Tibial artery (tissue), 4 donors: ENCODE measurements around the gene MAP1LC3C.
"Not testable (repeated sequence)": the region's sequence is repeated elsewhere in the genome, so short reads cannot be mapped to it uniquely, and the experiment has no call there.

ENCODE experiments used
- DNase-seq, 2 donors: peaks; one replicate each; pipeline ENCODE4 v3.0.0-alpha.2; 2019
- H3K27ac ChIP-seq, 2 donors: fragments of 200-600 bp; sonication (generic) in 1 of 2; 1 replicate in 1 of 2; 2 replicates in 1 of 2; pipeline ENCODE4 v1.5.1; 2018 to 2019; ENCODE audit warnings: mild to moderate bottlenecking in 1 of 2
- H3K27me3 ChIP-seq, 2 donors: fragments of 200-600 bp; sonication (generic) in 1 of 2; one replicate each; pipeline versions ENCODE4 v1.5.1 to v1.6.0; 2016 to 2019
- H3K36me3 ChIP-seq, 3 donors: fragments of 200-600 bp; sonication (generic) in 2 of 3; one replicate each; pipeline ENCODE4 v1.5.1; 2016 to 2019; ENCODE audit warnings: mild to moderate bottlenecking in 2 of 3
- H3K4me1 ChIP-seq, 4 donors: fragments of 200-600 bp; sonication (generic) in 2 of 4; 1 replicate in 3 of 4; 2 replicates in 1 of 4; pipeline ENCODE4 v1.5.1; 2016 to 2019
- H3K4me3 ChIP-seq, 2 donors: fragments of 200-600 bp; sonication (generic) in 1 of 2; 1 replicate in 1 of 2; 2 replicates in 1 of 2; pipeline ENCODE4 v1.5.1; 2018 to 2019; ENCODE audit warnings: mild to moderate bottlenecking in 2 of 2
- H3K9me3 ChIP-seq, 3 donors: fragments of 200-600 bp; sonication (generic) in 1 of 3; one replicate each; pipeline ENCODE4 v1.5.1; 2016 to 2019
- CTCF ChIP-seq, 2 experiments: fragments of 200-600 bp in 1 of 2; fragments of 450-650 bp in 1 of 2; IDR thresholded peaks; one replicate each; pipeline ENCODE4 v1.5.1; 2017 to 2019; ENCODE audit warnings: antibody characterized with exemption in 2 of 2, mild to moderate bottlenecking in 1 of 2, moderate library complexity in 1 of 2
- intact Hi-C: fragments of 100-400 bp; cut with DNase I; formaldehyde crosslinking; loops from one replicate; pipeline ENCODE4 v1.15.0; 2023; ENCODE audit warnings: low total_unique reads

MAP1LC3C gene

GRCh38 chr1:241992734-241993133 is 6.2 kb downstream of the MAP1LC3C start:
- H3K9me3 ChIP-seq: no peaks in the 10 kb centered on the region
- H3K4me1 ChIP-seq: no peaks in the 10 kb centered on the region
- H3K27ac ChIP-seq: no peak overlapping the region
- no peak overlapping the region for H3K4me3 ChIP-seq
- no peaks in the 10 kb centered on the region for H3K27me3 ChIP-seq
- intact Hi-C loops: no loop called here
- TF ChIP-seq CTCF (IDR thresholded peaks at IDR 0.05): no peak
- H3K36me3 ChIP-seq: no peaks in the 10 kb centered on the region
- no peak for DNase-seq

- no peak overlapping the region for H3K27ac ChIP-seq
- H3K9me3 ChIP-seq: no peaks in the 10 kb centered on the region
- no peak overlapping the region for H3K4me3 ChIP-seq
- intact Hi-C loops: no loop called here
- DNase-seq: peak; percentile 76 to 77
- no peaks in the 10 kb centered on the region for H3K27me3 ChIP-seq
- no peak for TF ChIP-seq CTCF (IDR thresholded peaks at IDR 0.05)
- H3K36me3 ChIP-seq: no peaks in the 10 kb centered on the region
- no peaks in the 10 kb centered on the region for H3K4me1 ChIP-seq
Measured at GRCh38 chr1:241990040-241990439, 8.9 kb downstream of the MAP1LC3C start.

- H3K27ac ChIP-seq, H3K27me3 ChIP-seq, DNase-seq, H3K9me3 ChIP-seq, H3K36me3 ChIP-seq, intact Hi-C loops, H3K4me3 ChIP-seq, H3K4me1 ChIP-seq: not testable (repeated sequence)
Measured at GRCh38 chr1:241988389-241988930, 10.4 kb downstream of the MAP1LC3C start.

GRCh38 chr1:241985787-241986186 is 13.1 kb downstream of the MAP1LC3C start:
- Histone ChIP-seq H3K4me3 (no peak overlapping the region), H3K9me3 (no peaks in the 10 kb centered on the region), H3K27ac (no peak overlapping the region), H3K36me3 (no peaks in the 10 kb centered on the region), H3K4me1 (no peaks in the 10 kb centered on the region), H3K27me3 (no peaks in the 10 kb centered on the region)
- intact Hi-C loops: no loop called here
- DNase-seq: no peak
- no peak for TF ChIP-seq CTCF (IDR thresholded peaks at IDR 0.05)

GRCh38 chr1:241979926-241980325 is 19.0 kb downstream of the MAP1LC3C start:
- Histone ChIP-seq H3K9me3 (no peaks in the 10 kb centered on the region), H3K27me3 (no peaks in the 10 kb centered on the region), H3K27ac (no peak overlapping the region), H3K4me3 (no peak overlapping the region), H3K36me3 (no peaks in the 10 kb centered on the region), H3K4me1 (no peaks in the 10 kb centered on the region)
- no peak for TF ChIP-seq CTCF (IDR thresholded peaks at IDR 0.05)
- intact Hi-C loops: no loop called here
- no peak for DNase-seq

GRCh38 chr1:241979071-241979470 is 19.8 kb downstream of the MAP1LC3C start:
- Histone ChIP-seq H3K27ac (no peak overlapping the region), H3K9me3 (no peaks in the 10 kb centered on the region), H3K36me3 (no peaks in the 10 kb centered on the region), H3K4me3 (no peak overlapping the region), H3K4me1 (no peaks in the 10 kb centered on the region), H3K27me3 (no peaks in the 10 kb centered on the region)
- TF ChIP-seq CTCF (IDR thresholded peaks at IDR 0.05): no peak
- DNase-seq: no peak
- intact Hi-C loops: no loop called here
